Measurements from ENCODE around the gene TSHZ3.

The TSHZ3 gene

GRCh38 chr19:31349160-31349881 lies at the start of gene TSHZ3:
TSHZ3 (minus strand) TSS chr19:31349436; CDS start chr19:31349219, 217 bp downstream.
- DNase-seq, result peak; percentile 53

GRCh38 chr19:31397308-31397707 lies 48.1 kb upstream of the TSHZ3 start:
- DNase-seq, result no peak

- DNase-seq, result no peak
Observed at GRCh38 chr19:31392464-31392863, 43.2 kb upstream of the TSHZ3 start.

- DNase-seq, result no peak
Observed at GRCh38 chr19:31391518-31391917, 42.3 kb upstream of the TSHZ3 start.

GRCh38 chr19:31390711-31391110 lies 41.5 kb upstream of the TSHZ3 start:
- DNase-seq, result no peak

GRCh38 chr19:31389874-31390273 lies 40.6 kb upstream of the TSHZ3 start:
- no peak for DNase-seq

- no peak for DNase-seq
Observed at GRCh38 chr19:31387717-31388301, 38.6 kb upstream of the TSHZ3 start.

GRCh38 chr19:31386806-31387205 lies 37.6 kb upstream of the TSHZ3 start:
- DNase-seq, result no peak

GRCh38 chr19:31385744-31386143 lies 36.5 kb upstream of the TSHZ3 start:
- DNase-seq, result no peak

- no peak for DNase-seq
Observed at GRCh38 chr19:31383553-31383952, 34.3 kb upstream of the TSHZ3 start.

- no peak for DNase-seq
Observed at GRCh38 chr19:31380854-31381253, 31.6 kb upstream of the TSHZ3 start.

GRCh38 chr19:31378404-31378803 lies 29.2 kb upstream of the TSHZ3 start:
- DNase-seq, result no peak

GRCh38 chr19:31377736-31378135 lies 28.5 kb upstream of the TSHZ3 start:
- no peak for DNase-seq

GRCh38 chr19:31372246-31372781 lies 23.1 kb upstream of the TSHZ3 start:
- no peak for DNase-seq

- DNase-seq, result no peak
Observed at GRCh38 chr19:31370216-31370615, 21.0 kb upstream of the TSHZ3 start.

GRCh38 chr19:31364963-31365362 lies 15.7 kb upstream of the TSHZ3 start:
- no peak for DNase-seq

- DNase-seq, result no peak
Observed at GRCh38 chr19:31361728-31362127, 12.5 kb upstream of the TSHZ3 start.

- DNase-seq, result no peak
Observed at GRCh38 chr19:31357315-31357673, 8.1 kb upstream of the TSHZ3 start.

GRCh38 chr19:31356587-31357314 lies 7.5 kb upstream of the TSHZ3 start:
- peak; percentile 82 for DNase-seq

GRCh38 chr19:31355665-31356289 lies 6.5 kb upstream of the TSHZ3 start:
- DNase-seq, result no peak

- no peak for DNase-seq
Observed at GRCh38 chr19:31354799-31355664, 5.8 kb upstream of the TSHZ3 start.

- no peak for DNase-seq
Observed at GRCh38 chr19:31354316-31354715, 5.1 kb upstream of the TSHZ3 start.

Data from inflammatory macrophage treated with lipopolysaccharide for 4 hours (primary cell).